ENCODE data around the gene TTLL5.

The TTLL5 gene

DNA sequence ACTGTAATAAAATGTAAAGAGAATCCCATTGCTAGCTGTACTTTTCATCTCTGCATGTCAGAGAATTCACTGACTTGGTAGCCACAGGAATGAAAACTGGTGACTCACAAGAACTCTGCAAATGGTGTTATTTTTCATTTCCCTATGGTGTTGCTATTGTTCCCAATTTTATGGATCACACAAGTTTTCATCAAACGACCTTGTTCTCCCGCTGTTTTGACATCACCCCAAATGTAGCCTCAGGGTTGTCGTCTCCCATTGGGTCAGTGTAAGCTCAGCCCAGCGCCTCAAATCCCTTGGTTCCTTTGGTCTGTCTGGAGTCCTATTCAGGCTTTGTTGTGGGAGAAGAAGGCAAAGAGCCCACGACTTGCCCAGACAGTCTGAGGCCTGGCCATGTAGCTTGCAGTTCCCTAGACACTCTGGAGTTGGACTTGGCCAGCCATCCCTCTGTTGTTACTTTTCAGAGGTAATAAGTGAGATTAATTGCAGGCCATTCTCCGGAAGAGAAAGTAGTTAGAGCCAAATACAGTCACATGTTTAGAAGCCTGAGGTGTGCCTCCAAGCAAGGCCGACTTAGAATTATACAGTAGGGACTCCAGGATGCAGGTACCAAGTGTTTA, 161.6 kb downstream of the TTLL5 start:
- no peaks in the 10 kb centered on the region for H3F3A ChIP-seq (ENCODE audit: control insufficient read depth, insufficient read depth)
- no peak overlapping the region for H3K27ac ChIP-seq (ENCODE audit: low read depth, low read length)
- no peak overlapping the region for H3K4me2 ChIP-seq (ENCODE audit: low read length)
- H3K79me2 ChIP-seq (ENCODE audit: control insufficient read depth, low read length), result no peaks in the 10 kb centered on the region
- no peaks in the 10 kb centered on the region for H4K20me1 ChIP-seq (ENCODE audit: control insufficient read depth, insufficient read depth, low read depth, low read length)
- H3K4me3 ChIP-seq (ENCODE audit: low read length), result no peak overlapping the region
- peaks cover 14% of the 10 kb centered on the region for H3K36me3 ChIP-seq (ENCODE audit: control insufficient read depth, low read length)
- no peaks in the 10 kb centered on the region for H3K4me1 ChIP-seq (ENCODE audit: control insufficient read depth, low read length)
- no peaks in the 10 kb centered on the region for H3K9me3 ChIP-seq (ENCODE audit: control insufficient read depth, insufficient read depth, low read length)
- no peaks in the 10 kb centered on the region for H3K27me3 ChIP-seq (ENCODE audit: control insufficient read depth, low read length)
- TF ChIP-seq, protein P1, sequence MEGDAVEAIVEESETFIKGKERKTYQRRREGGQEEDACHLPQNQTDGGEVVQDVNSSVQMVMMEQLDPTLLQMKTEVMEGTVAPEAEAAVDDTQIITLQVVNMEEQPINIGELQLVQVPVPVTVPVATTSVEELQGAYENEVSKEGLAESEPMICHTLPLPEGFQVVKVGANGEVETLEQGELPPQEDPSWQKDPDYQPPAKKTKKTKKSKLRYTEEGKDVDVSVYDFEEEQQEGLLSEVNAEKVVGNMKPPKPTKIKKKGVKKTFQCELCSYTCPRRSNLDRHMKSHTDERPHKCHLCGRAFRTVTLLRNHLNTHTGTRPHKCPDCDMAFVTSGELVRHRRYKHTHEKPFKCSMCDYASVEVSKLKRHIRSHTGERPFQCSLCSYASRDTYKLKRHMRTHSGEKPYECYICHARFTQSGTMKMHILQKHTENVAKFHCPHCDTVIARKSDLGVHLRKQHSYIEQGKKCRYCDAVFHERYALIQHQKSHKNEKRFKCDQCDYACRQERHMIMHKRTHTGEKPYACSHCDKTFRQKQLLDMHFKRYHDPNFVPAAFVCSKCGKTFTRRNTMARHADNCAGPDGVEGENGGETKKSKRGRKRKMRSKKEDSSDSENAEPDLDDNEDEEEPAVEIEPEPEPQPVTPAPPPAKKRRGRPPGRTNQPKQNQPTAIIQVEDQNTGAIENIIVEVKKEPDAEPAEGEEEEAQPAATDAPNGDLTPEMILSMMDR (IDR thresholded peaks at IDR 0.05; ENCODE audit: low read depth, low read length, poor library complexity, severe bottlenecking), result no peak
- TF ChIP-seq EZH2phosphoT487 (IDR thresholded peaks at IDR 0.05; ENCODE audit: borderline replicate concordance, low read length), result no peak
- no peaks in the 10 kb centered on the region for H3K9me2 ChIP-seq (replicated peaks; ENCODE audit: control insufficient read depth, low read length)

DNA sequence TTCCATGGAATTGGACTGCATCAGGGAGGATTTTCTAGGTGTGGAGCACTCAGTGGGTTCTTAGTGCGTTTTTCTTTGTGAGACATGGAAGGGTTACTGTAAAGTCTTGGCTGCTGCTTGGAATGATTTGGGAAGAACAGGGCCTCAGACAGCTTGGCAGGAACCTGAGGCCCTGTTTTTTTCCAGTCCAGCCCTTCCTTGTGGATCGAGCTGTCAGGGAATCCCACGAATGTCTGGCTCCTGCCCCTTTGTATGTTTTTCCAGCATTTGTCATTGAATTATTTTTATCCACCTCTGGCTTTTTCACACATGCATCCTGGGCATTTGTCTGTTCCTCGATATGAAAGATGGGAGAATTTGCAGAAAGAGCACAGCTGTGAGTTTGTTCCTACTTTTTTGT, 162.3 kb downstream of the TTLL5 start:
- H3K9me2 ChIP-seq (replicated peaks; ENCODE audit: control insufficient read depth, low read length), result no peaks in the 10 kb centered on the region
- TF ChIP-seq, protein P1 (IDR thresholded peaks at IDR 0.05; ENCODE audit: low read depth, low read length, poor library complexity, severe bottlenecking), result no peak
- TF ChIP-seq EZH2phosphoT487 (IDR thresholded peaks at IDR 0.05; ENCODE audit: borderline replicate concordance, low read length), result no peak
- no peaks in the 10 kb centered on the region for H4K20me1 ChIP-seq (ENCODE audit: control insufficient read depth, insufficient read depth, low read depth, low read length)
- peaks cover 14% of the 10 kb centered on the region for H3K36me3 ChIP-seq (ENCODE audit: control insufficient read depth, low read length)
- no peak overlapping the region for H3K4me2 ChIP-seq (ENCODE audit: low read length)
- H3K9me3 ChIP-seq (ENCODE audit: control insufficient read depth, insufficient read depth, low read length), result no peaks in the 10 kb centered on the region
- no peak overlapping the region for H3K4me3 ChIP-seq (ENCODE audit: low read length)
- H3K79me2 ChIP-seq (ENCODE audit: control insufficient read depth, low read length), result no peaks in the 10 kb centered on the region
- H3K27me3 ChIP-seq (ENCODE audit: control insufficient read depth, low read length), result no peaks in the 10 kb centered on the region
- no peaks in the 10 kb centered on the region for H3K4me1 ChIP-seq (ENCODE audit: control insufficient read depth, low read length)
- no peaks in the 10 kb centered on the region for H3F3A ChIP-seq (ENCODE audit: control insufficient read depth, insufficient read depth)
- no peak overlapping the region for H3K27ac ChIP-seq (ENCODE audit: low read depth, low read length)

DNA sequence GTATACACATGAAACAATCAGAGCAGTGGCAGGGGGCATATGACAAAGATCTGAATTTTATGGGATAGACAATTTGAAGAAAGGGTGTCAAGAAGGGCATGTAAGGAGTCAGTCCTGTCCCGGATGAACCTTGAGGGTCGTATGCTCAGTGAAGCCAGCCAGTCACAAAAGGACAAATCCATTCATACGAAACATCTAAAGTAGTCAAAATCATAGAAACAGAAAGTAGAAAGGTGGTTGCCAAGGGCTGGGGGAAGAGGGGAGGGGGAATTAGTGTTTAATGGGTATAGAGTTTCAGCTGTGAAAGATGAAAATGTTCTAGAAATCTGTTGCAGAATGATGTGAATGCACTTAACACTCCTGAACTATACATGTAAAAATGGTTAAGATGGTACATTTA, 163.3 kb downstream of the TTLL5 start:
- H3K9me3 ChIP-seq (ENCODE audit: control insufficient read depth, insufficient read depth, low read length), result no peaks in the 10 kb centered on the region
- no peaks in the 10 kb centered on the region for H3K4me1 ChIP-seq (ENCODE audit: control insufficient read depth, low read length)
- H3K79me2 ChIP-seq (ENCODE audit: control insufficient read depth, low read length), result no peaks in the 10 kb centered on the region
- no peaks in the 10 kb centered on the region for H3K9me2 ChIP-seq (replicated peaks; ENCODE audit: control insufficient read depth, low read length)
- TF ChIP-seq, protein P1 (IDR thresholded peaks at IDR 0.05; ENCODE audit: low read depth, low read length, poor library complexity, severe bottlenecking), result no peak
- TF ChIP-seq EZH2phosphoT487 (IDR thresholded peaks at IDR 0.05; ENCODE audit: borderline replicate concordance, low read length), result no peak
- H3F3A ChIP-seq (ENCODE audit: control insufficient read depth, insufficient read depth), result no peaks in the 10 kb centered on the region
- H3K27ac ChIP-seq (ENCODE audit: low read depth, low read length), result no peak overlapping the region
- no peak overlapping the region for H3K4me3 ChIP-seq (ENCODE audit: low read length)
- H3K36me3 ChIP-seq (ENCODE audit: control insufficient read depth, low read length), result peaks cover 14% of the 10 kb centered on the region
- H3K27me3 ChIP-seq (ENCODE audit: control insufficient read depth, low read length), result no peaks in the 10 kb centered on the region
- no peaks in the 10 kb centered on the region for H4K20me1 ChIP-seq (ENCODE audit: control insufficient read depth, insufficient read depth, low read depth, low read length)
- no peak overlapping the region for H3K4me2 ChIP-seq (ENCODE audit: low read length)

Measured in DOHH2 (cell line).